WTC11 (cell line): Measurements from ENCODE around the gene TC2N.

ENCODE experiments used
- ARID4B ChIP-seq: sonication (generic); formaldehyde crosslinking; IDR thresholded peaks from 2 replicates; pipeline ENCODE4 v1.8.0; 2023; ENCODE audit warnings: missing genetic modification reagents, mild to moderate bottlenecking, borderline replicate concordance
- CREM ChIP-seq: sonication (generic); formaldehyde crosslinking; IDR thresholded peaks from 2 replicates; pipeline ENCODE4 v1.8.1; 2022; ENCODE audit warnings: mild to moderate bottlenecking, missing genetic modification reagents, moderate library complexity
- CTCF ChIP-seq: fragments of 200-600 bp; IDR thresholded peaks from 2 replicates; pipeline ENCODE4 v1.8.0; 2022; ENCODE audit warnings: antibody characterized with exemption
- IRF2 ChIP-seq: sonication (generic); formaldehyde crosslinking; IDR thresholded peaks from 2 replicates; pipeline ENCODE4 v1.8.0; 2022; ENCODE audit warnings: low read depth, missing genetic modification reagents, borderline replicate concordance
- TCF7 ChIP-seq: sonication (generic); formaldehyde crosslinking; IDR thresholded peaks from 2 replicates; pipeline ENCODE4 v1.8.0; 2022; ENCODE audit warnings: mild to moderate bottlenecking, low read depth, missing genetic modification reagents, moderate library complexity
- USF1 ChIP-seq: sonication (generic); formaldehyde crosslinking; IDR thresholded peaks from 2 replicates; pipeline ENCODE4 v1.8.0; 2022; ENCODE audit warnings: mild to moderate bottlenecking, missing genetic modification reagents
- ZNF263 ChIP-seq: sonication (generic); formaldehyde crosslinking; IDR thresholded peaks from 2 replicates; pipeline ENCODE4 v1.8.1; 2022; ENCODE audit warnings: low read depth, mild to moderate bottlenecking, moderate library complexity, missing genetic modification reagents
- ZNF317 ChIP-seq: sonication (generic); formaldehyde crosslinking; IDR thresholded peaks from 2 replicates; pipeline ENCODE4 v1.8.1; 2023; ENCODE audit warnings: low read depth, mild to moderate bottlenecking, moderate library complexity, missing genetic modification reagents, borderline replicate concordance
- ZNF512 ChIP-seq: sonication (generic); formaldehyde crosslinking; IDR thresholded peaks from 2 replicates; pipeline ENCODE4 v1.8.1; 2022; ENCODE audit warnings: missing genetic modification reagents, borderline replicate concordance

- TF ChIP-seq CTCF = no peak
- no peak for TF ChIP-seq CREM (CRISPR knock-in tag)
- no peak for TF ChIP-seq ZNF512 (CRISPR knock-in tag)
- TF ChIP-seq ZNF317 (CRISPR knock-in tag) = no peak
- no peak for TF ChIP-seq USF1
- TF ChIP-seq ZNF263 = no peak
- TF ChIP-seq ARID4B = no peak
- TF ChIP-seq TCF7 (CRISPR knock-in tag) = no peak
- no peak for TF ChIP-seq IRF2 (CRISPR knock-in tag)
Measured at GRCh38 chr14:91845652-91846051, 21.7 kb downstream of the TC2N start.
